DOHH2 (cell line): ENCODE results near the gene AP4E1.

ENCODE experiments used
- EZH2phosphoT487 ChIP-seq: fragments of 200-600 bp; sonication (generic); IDR thresholded peaks from 2 replicates; pipeline ENCODE4 v1.6.1; 2017; ENCODE audit warnings: borderline replicate concordance, mild to moderate bottlenecking, antibody characterized with exemption, low read length, moderate library complexity, mixed read lengths
- TF ChIP-seq, protein P1 (sequence below): fragments of 200-600 bp; sonication (generic); IDR thresholded peaks from one replicate; pipeline ENCODE4 v1.5.1; 2014; ENCODE audit warnings: antibody characterized with exemption, mild to moderate bottlenecking, low read depth, low read length; ENCODE audit not compliant: poor library complexity, severe bottlenecking

- TF ChIP-seq, protein P1, sequence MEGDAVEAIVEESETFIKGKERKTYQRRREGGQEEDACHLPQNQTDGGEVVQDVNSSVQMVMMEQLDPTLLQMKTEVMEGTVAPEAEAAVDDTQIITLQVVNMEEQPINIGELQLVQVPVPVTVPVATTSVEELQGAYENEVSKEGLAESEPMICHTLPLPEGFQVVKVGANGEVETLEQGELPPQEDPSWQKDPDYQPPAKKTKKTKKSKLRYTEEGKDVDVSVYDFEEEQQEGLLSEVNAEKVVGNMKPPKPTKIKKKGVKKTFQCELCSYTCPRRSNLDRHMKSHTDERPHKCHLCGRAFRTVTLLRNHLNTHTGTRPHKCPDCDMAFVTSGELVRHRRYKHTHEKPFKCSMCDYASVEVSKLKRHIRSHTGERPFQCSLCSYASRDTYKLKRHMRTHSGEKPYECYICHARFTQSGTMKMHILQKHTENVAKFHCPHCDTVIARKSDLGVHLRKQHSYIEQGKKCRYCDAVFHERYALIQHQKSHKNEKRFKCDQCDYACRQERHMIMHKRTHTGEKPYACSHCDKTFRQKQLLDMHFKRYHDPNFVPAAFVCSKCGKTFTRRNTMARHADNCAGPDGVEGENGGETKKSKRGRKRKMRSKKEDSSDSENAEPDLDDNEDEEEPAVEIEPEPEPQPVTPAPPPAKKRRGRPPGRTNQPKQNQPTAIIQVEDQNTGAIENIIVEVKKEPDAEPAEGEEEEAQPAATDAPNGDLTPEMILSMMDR = no peak
- TF ChIP-seq EZH2phosphoT487 = no peak
These were observed 14.5 kb upstream of the AP4E1 start for GRCh38 chr15:50893976-50894375.
